H1 (cell line): ENCODE measurements around the gene CDHR5. TPM values are rescaled to one million over a fixed set of nuclear protein-coding genes. Genes with fewer than 3 reads are reported as not detected.

Source experiments
- CTCF ChIA-PET: fragments of 300-600 bp; sonication (Branson Sonifier 250); formaldehyde crosslinking; loops from one replicate; lab custom pipeline; 2021; ENCODE audit not compliant: partially characterized antibody; lab: Charles Lee
- POLR2A ChIA-PET: fragments of 300-600 bp; sonication (Branson Sonifier 250); formaldehyde crosslinking; loops from one replicate; lab custom pipeline; 2021; ENCODE audit warnings: inconsistent platforms; ENCODE audit not compliant: partially characterized antibody; lab: Charles Lee
- DNase-seq, 2 experiments: peaks; one replicate each; pipeline versions ENCODE4 v3.0.0 to v3.0.0-alpha.2; 2010 to 2022; ENCODE audit warnings: low spot score in 2 of 2, low read depth in 1 of 2, mixed read lengths in 1 of 2
- FAIRE-seq: peaks from 2 replicates; lab custom pipeline; 2011; peaks lifted over from hg19 to GRCh38; lab: Jason Lieb, UNC
- H2AFZ ChIP-seq: 2 replicates; pipeline ENCODE4 v1.8.1; 2012; ENCODE audit warnings: low read length, inconsistent platforms
- H2AK5ac ChIP-seq: 2 replicates; pipeline ENCODE4 v1.6.1; 2013; ENCODE audit warnings: low read depth, low read length
- H2BK120ac ChIP-seq: replicated peaks from 2 replicates; pipeline ENCODE3; 2013; ENCODE audit warnings: low read depth, low read length, inconsistent platforms
- H2BK12ac ChIP-seq: 2 replicates; pipeline ENCODE4 v1.6.1; 2013; ENCODE audit warnings: low read depth, low read length
- H2BK15ac ChIP-seq: 2 replicates; pipeline ENCODE4 v1.6.1; 2013; ENCODE audit warnings: low read length
- H2BK20ac ChIP-seq: 2 replicates; pipeline ENCODE4 v1.6.1; 2013; ENCODE audit warnings: low read length
- H2BK5ac ChIP-seq: 2 replicates; pipeline ENCODE4 v1.6.1; 2013; ENCODE audit warnings: low read depth, low read length
- H3K14ac ChIP-seq: 2 replicates; pipeline ENCODE4 v1.6.1; 2013; ENCODE audit warnings: inconsistent platforms; ENCODE audit not compliant: insufficient read length
- H3K18ac ChIP-seq: 2 replicates; pipeline ENCODE4 v1.6.1; 2013; ENCODE audit warnings: low read length; ENCODE audit errors: extremely low read depth
- H3K23ac ChIP-seq: 2 replicates; pipeline ENCODE4 v1.6.1; 2013; ENCODE audit warnings: inconsistent platforms; ENCODE audit not compliant: insufficient read length
- H3K23me2 ChIP-seq: 2 replicates; pipeline ENCODE4 v1.6.1; 2013; ENCODE audit warnings: low read depth, low read length
- H3K27ac ChIP-seq: 2 replicates; pipeline ENCODE4 v1.6.1; 2011; ENCODE audit warnings: low read depth, low read length, inconsistent platforms
- H3K27me3 ChIP-seq, 4 experiments: replicated peaks in 1 of 4; 1 replicate in 1 of 4; 2 replicates in 3 of 4; pipeline versions ENCODE4 v1.6.1 to v1.8.1; 2011 to 2013; ENCODE audit warnings: low read length in 3 of 4, mild to moderate bottlenecking in 3 of 4, inconsistent platforms in 2 of 4, mixed read lengths in 2 of 4, moderate library complexity in 1 of 4; ENCODE audit not compliant: control insufficient read depth in 3 of 4, insufficient read depth in 3 of 4; ENCODE audit errors: extremely low read depth in 1 of 4
- H3K36me3 ChIP-seq, 4 experiments: 2 replicates each; pipeline versions ENCODE4 v1.6.1 to v1.8.1; 2011 to 2013; ENCODE audit warnings: mild to moderate bottlenecking in 4 of 4, low read length in 3 of 4, moderate library complexity in 2 of 4, control low read depth in 1 of 4, inconsistent platforms in 1 of 4; ENCODE audit not compliant: insufficient read depth in 4 of 4, control insufficient read depth in 2 of 4
- H3K4ac ChIP-seq: replicated peaks from 2 replicates; pipeline ENCODE3; 2013; ENCODE audit warnings: low read length, low read depth, mixed read lengths, inconsistent platforms; ENCODE audit not compliant: insufficient read length
- H3K4me1 ChIP-seq, 4 experiments: replicated peaks in 1 of 4; 1 replicate in 1 of 4; 2 replicates in 3 of 4; pipeline versions ENCODE4 v1.6.1 to v1.8.1; 2011 to 2013; ENCODE audit warnings: low read length in 3 of 4, inconsistent platforms in 2 of 4, mixed read lengths in 1 of 4; ENCODE audit not compliant: insufficient read depth in 4 of 4, control insufficient read depth in 3 of 4
- H3K4me2 ChIP-seq, 2 experiments: 2 replicates each; pipeline versions ENCODE4 v1.6.1 to v1.8.1; 2011 to 2013; ENCODE audit warnings: low read depth in 2 of 2, low read length in 2 of 2, control low read depth in 1 of 2, inconsistent platforms in 1 of 2, mild to moderate bottlenecking in 1 of 2; ENCODE audit not compliant: insufficient read depth in 1 of 2
- H3K4me3 ChIP-seq, 4 experiments: fragments of 200-600, 300-600 bp in 1 of 4; sonication (generic), shearing (Covaris generic), sonication (Bioruptor Twin) in 1 of 4; 2 replicates each; pipeline versions ENCODE4 v1.5.1 to v1.8.1; 2011 to 2016; ENCODE audit warnings: low read length in 4 of 4, low read depth in 3 of 4, control low read depth in 2 of 4, inconsistent platforms in 2 of 4, mild to moderate bottlenecking in 2 of 4, mixed read lengths in 1 of 4, moderate library complexity in 1 of 4; ENCODE audit not compliant: insufficient read depth in 2 of 4; ENCODE audit errors: extremely low read depth in 1 of 4
- H3K56ac ChIP-seq: replicated peaks from 2 replicates; pipeline ENCODE3; 2013; ENCODE audit warnings: low read depth, mild to moderate bottlenecking, mixed read lengths, low read length, inconsistent platforms; ENCODE audit not compliant: insufficient read length
- H3K79me1 ChIP-seq: 2 replicates; pipeline ENCODE4 v1.6.1; 2013; ENCODE audit warnings: low read depth, low read length, control low read depth
- H3K79me2 ChIP-seq, 2 experiments: 2 replicates each; pipeline versions ENCODE4 v1.6.1 to v1.8.1; 2012 to 2013; ENCODE audit warnings: low read length in 2 of 2, mild to moderate bottlenecking in 2 of 2, inconsistent platforms in 1 of 2; ENCODE audit not compliant: insufficient read depth in 2 of 2, control insufficient read depth in 1 of 2
- H3K9ac ChIP-seq, 4 experiments: replicated peaks in 1 of 4; 1 replicate in 1 of 4; 2 replicates in 3 of 4; pipeline versions ENCODE4 v1.6.1 to v1.8.1; 2011 to 2013; ENCODE audit warnings: low read depth in 3 of 4, low read length in 3 of 4, control low read depth in 2 of 4, mild to moderate bottlenecking in 2 of 4, moderate library complexity in 2 of 4, inconsistent platforms in 1 of 4; ENCODE audit errors: extremely low read depth in 1 of 4
- H3K9me3 ChIP-seq, 2 experiments: 2 replicates each; pipeline versions ENCODE4 v1.6.1 to v1.8.1; 2012 to 2013; ENCODE audit warnings: mild to moderate bottlenecking in 2 of 2, moderate library complexity in 2 of 2, control low read depth in 1 of 2, inconsistent platforms in 1 of 2, low read depth in 1 of 2, low read length in 1 of 2, mixed read lengths in 1 of 2; ENCODE audit not compliant: insufficient read depth in 2 of 2
- H4K20me1 ChIP-seq, 2 experiments: replicated peaks in 1 of 2; 2 replicates each; pipeline versions ENCODE3 to v1.8.1; 2011 to 2013; ENCODE audit warnings: inconsistent platforms in 2 of 2, low read length in 2 of 2, mild to moderate bottlenecking in 1 of 2; ENCODE audit not compliant: insufficient read depth in 2 of 2, control insufficient read depth in 1 of 2
- H4K5ac ChIP-seq: 2 replicates; pipeline ENCODE4 v1.6.1; 2013; ENCODE audit warnings: low read length, low read depth, mixed read lengths, inconsistent platforms; ENCODE audit not compliant: insufficient read length
- H4K8ac ChIP-seq: 2 replicates; pipeline ENCODE4 v1.8.0; 2013; ENCODE audit warnings: mild to moderate bottlenecking, moderate library complexity, low read length, inconsistent platforms; ENCODE audit not compliant: insufficient read depth; ENCODE audit errors: extremely low read depth
- H4K91ac ChIP-seq: replicated peaks from 2 replicates; pipeline ENCODE3; 2013; ENCODE audit warnings: low read length, mixed read lengths, inconsistent platforms; ENCODE audit not compliant: insufficient read length
- BACH1 ChIP-seq: IDR thresholded peaks from 2 replicates; pipeline ENCODE4 v1.6.1; 2012; ENCODE audit warnings: low read length, improper control_type of control experiment
- BCL11A ChIP-seq, 2 experiments: IDR thresholded peaks; one replicate each; pipeline ENCODE4 v1.6.1; 2011; ENCODE audit warnings: low read depth in 2 of 2, low read length in 2 of 2, mild to moderate bottlenecking in 2 of 2
- CBX5 ChIP-seq: fragments of 300-800, 300-1000 bp; sonication (generic); IDR thresholded peaks from 2 replicates; pipeline ENCODE4 v1.7.1; 2016; ENCODE audit warnings: antibody characterized with exemption, low read length, low read depth
- EP300 ChIP-seq, 2 experiments: IDR thresholded peaks; 1 replicate in 1 of 2; 2 replicates in 1 of 2; pipeline ENCODE4 v1.6.1; 2011 to 2012; ENCODE audit warnings: low read depth in 2 of 2, low read length in 2 of 2, mild to moderate bottlenecking in 2 of 2, borderline replicate concordance in 1 of 2, inconsistent platforms in 1 of 2, moderate library complexity in 1 of 2
- HDAC6 ChIP-seq: IDR thresholded peaks from one replicate; pipeline ENCODE4 v1.7.1; 2012; ENCODE audit warnings: low read depth, mild to moderate bottlenecking, inconsistent platforms, low read length, moderate library complexity
- NRF1 ChIP-seq: IDR thresholded peaks from 2 replicates; pipeline ENCODE4 v1.6.1; 2011; ENCODE audit warnings: mild to moderate bottlenecking, low read depth, low read length, improper control_type of control experiment
- RNF2 ChIP-seq: fragments of 200-900, 300-1000 bp; sonication (generic); IDR thresholded peaks from 2 replicates; pipeline ENCODE4 v1.7.1; 2016; ENCODE audit warnings: borderline replicate concordance, low read depth, mild to moderate bottlenecking, antibody characterized with exemption, low read length; ENCODE audit not compliant: poor library complexity, severe bottlenecking; ENCODE audit errors: missing control alignments
- SIN3A ChIP-seq, 2 experiments: IDR thresholded peaks in 1 of 2; conservative IDR thresholded peaks in 1 of 2; 2 replicates each; pipeline ENCODE4 v1.6.1; 2011 to 2012; ENCODE audit warnings: low read length in 2 of 2, improper control_type of control experiment in 1 of 2, low read depth in 1 of 2, mild to moderate bottlenecking in 1 of 2
- TAF1 ChIP-seq: IDR thresholded peaks from 2 replicates; pipeline ENCODE4 v1.6.1; 2011; ENCODE audit warnings: mild to moderate bottlenecking, low read depth, low read length
- TBP ChIP-seq: IDR thresholded peaks from 2 replicates; pipeline ENCODE4 v1.6.1; 2011; ENCODE audit warnings: low read depth, low read length, improper control_type of control experiment
- WGBS, 2 experiments: shearing (Covaris generic) in 1 of 2; methylation state at CpG; one replicate each; pipeline versions ENCODE4 v1.1.6 to v1.1.7; 2013 to 2015; ENCODE audit warnings: low lambda C conversion rate in 2 of 2, mixed read lengths in 2 of 2, inconsistent platforms in 1 of 2, low coverage in 1 of 2, missing lambda C conversion rate in 1 of 2; ENCODE audit not compliant: insufficient replicate concordance in 2 of 2, insufficient coverage in 1 of 2, insufficient read length in 1 of 2; ENCODE audit errors: extremely low coverage in 1 of 2, missing lambda C conversion rate in 1 of 2; 5-methylcytosine and 5-hydroxymethylcytosine counted together
- polyA plus RNA-seq, 7 experiments: library from polyadenylated mRNA; depleted of rRNA in 3 of 7; stranded (reverse) in 5 of 7; unstranded in 2 of 7; fragments of >200 nt in 5 of 7; fragments of 200-250 nt in 2 of 7; gene quantifications; 1 replicate in 5 of 7; 2 replicates in 1 of 7; 4 replicates in 1 of 7; pipeline versions ENCODE4 v1.2.1 to v1.2.3, GENCODE V29; 2011 to 2013; ENCODE audit warnings: missing spikeins in 2 of 7, mixed read lengths in 2 of 7
- total RNA-seq: library from RNA; stranded (reverse); fragmentation: NEBNext Ultra II Directional; extraction: Animal tissue kit (Norgen Biotek cat#: 25700); gene quantifications from 2 replicates; pipeline ENCODE4 v1.2.1, GENCODE V29; 2021
- TF ChIP-seq, protein P1 (sequence below): IDR thresholded peaks from 2 replicates; pipeline ENCODE4 v1.6.1; 2011; ENCODE audit warnings: low read length, improper control_type of control experiment

The CDHR5 gene
- total and polyA plus RNA-seq, 2 of the 8 experiments (the other 6 are each of a cell fraction or from before 2014, with no cell fraction given): not detected

GRCh38 chr11:598005-598680 lies 26.6 kb downstream of the CDHR5 start:
- Histone ChIP-seq H4K91ac (no peak overlapping the region), H3K23me2 (no peaks in the 10 kb centered on the region), H3K4ac (no peak overlapping the region), H2BK120ac (no peak overlapping the region), H3K18ac (no peak overlapping the region), H3K4me2 (no peak overlapping the region), H3K27me3 (no peaks in the 10 kb centered on the region), H3K4me1 (no peaks in the 10 kb centered on the region), H3K4me3 (no peak overlapping the region), H4K8ac (no peak overlapping the region), H3K79me2 (no peaks in the 10 kb centered on the region), H2BK20ac (no peak overlapping the region), H3K27ac (no peak overlapping the region), H3K56ac (no peak overlapping the region), H2AFZ (no peak overlapping the region), H3K14ac (no peak overlapping the region), H3K23ac (no peak overlapping the region), H2AK5ac (no peak overlapping the region), H4K20me1 (peaks cover 4 to 12% of the 10 kb centered on the region in 2 experiments), H3K36me3 (peaks cover 16 to 56% (median 50%) of the 10 kb centered on the region in 4 experiments), H2BK12ac (no peak overlapping the region), H3K79me1 (peaks cover 4% of the 10 kb centered on the region; the same call in 1 of the 2 replicates), H3K9me3 (no peaks in the 10 kb centered on the region), H2BK5ac (no peak overlapping the region), H3K9ac (no peak overlapping the region), H4K5ac (no peak overlapping the region), H2BK15ac (no peak overlapping the region)
- ChIA-PET POLR2A (no interaction called here), CTCF (no interaction called here)
- no peak for FAIRE-seq
- 96% methylated on average over 27 of the region's 30 CpGs; no CpG with 5 or more reads in 1 of the 2 experiments for WGBS, 2 experiments
- DNase-seq: no peak
- TF ChIP-seq BCL11A (IDR thresholded peaks at IDR 0.05; ENCODE audit: low read depth in 2 of 2, low read length in 2 of 2): no peak
- no peak for TF ChIP-seq BACH1
- no peak for TF ChIP-seq RNF2
- TF ChIP-seq NRF1: no peak
- TF ChIP-seq, protein P1, sequence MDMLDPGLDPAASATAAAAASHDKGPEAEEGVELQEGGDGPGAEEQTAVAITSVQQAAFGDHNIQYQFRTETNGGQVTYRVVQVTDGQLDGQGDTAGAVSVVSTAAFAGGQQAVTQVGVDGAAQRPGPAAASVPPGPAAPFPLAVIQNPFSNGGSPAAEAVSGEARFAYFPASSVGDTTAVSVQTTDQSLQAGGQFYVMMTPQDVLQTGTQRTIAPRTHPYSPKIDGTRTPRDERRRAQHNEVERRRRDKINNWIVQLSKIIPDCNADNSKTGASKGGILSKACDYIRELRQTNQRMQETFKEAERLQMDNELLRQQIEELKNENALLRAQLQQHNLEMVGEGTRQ: no peak
- no peak for TF ChIP-seq SIN3A (conservative IDR thresholded peaks at IDR 0.05 in 1 of 2, IDR thresholded peaks at IDR 0.05 in 1 of 2; ENCODE audit: low read depth in 1 of 2, low read length in 2 of 2)
- TF ChIP-seq CBX5: no peak
- no peak for TF ChIP-seq HDAC6
- TF ChIP-seq EP300 (IDR thresholded peaks at IDR 0.05; ENCODE audit: borderline replicate concordance in 1 of 2, low read depth in 2 of 2, low read length in 2 of 2): no peak
- no peak for TF ChIP-seq TBP
- TF ChIP-seq TAF1: no peak
